ENCODE data around the gene SUPT4H1.

SUPT4H1 gene

GRCh38 chr17:58320570-58321323 lies 31.3 kb downstream of the SUPT4H1 start:
- no peak for DNase-seq (ENCODE audit: low read depth)
- no peak overlapping the region for H3K4me3 ChIP-seq (ENCODE audit: low read depth, low read length)
- TF ChIP-seq CTCF (IDR thresholded peaks at IDR 0.05; ENCODE audit: control insufficient read depth, extremely low read depth, insufficient read depth): no peak

DNA sequence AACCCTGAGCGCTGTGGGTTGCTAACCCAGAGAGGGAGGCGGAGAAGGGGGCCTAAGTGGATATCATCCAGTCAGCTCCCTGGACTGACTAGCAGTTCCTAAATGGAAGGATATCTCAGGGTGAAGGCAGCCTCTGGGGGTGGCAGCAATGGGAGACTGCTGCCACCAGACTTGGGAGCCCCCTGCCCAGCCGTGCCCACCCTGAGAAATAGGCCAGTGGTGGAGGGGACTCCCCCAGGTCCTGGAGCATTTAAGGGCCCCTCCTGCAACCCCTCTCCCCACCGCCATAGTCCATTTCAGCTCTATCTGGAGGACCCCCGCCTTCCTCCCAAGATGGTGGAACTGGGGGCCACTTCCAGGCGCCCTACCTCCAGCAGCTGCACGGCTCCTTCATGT lies 31.8 kb downstream of the SUPT4H1 start:
- no peak overlapping the region for H3K4me3 ChIP-seq (ENCODE audit: low read depth, low read length)
- DNase-seq (ENCODE audit: low read depth): no peak
- no peak for TF ChIP-seq CTCF (IDR thresholded peaks at IDR 0.05; ENCODE audit: control insufficient read depth, extremely low read depth, insufficient read depth)

DNA sequence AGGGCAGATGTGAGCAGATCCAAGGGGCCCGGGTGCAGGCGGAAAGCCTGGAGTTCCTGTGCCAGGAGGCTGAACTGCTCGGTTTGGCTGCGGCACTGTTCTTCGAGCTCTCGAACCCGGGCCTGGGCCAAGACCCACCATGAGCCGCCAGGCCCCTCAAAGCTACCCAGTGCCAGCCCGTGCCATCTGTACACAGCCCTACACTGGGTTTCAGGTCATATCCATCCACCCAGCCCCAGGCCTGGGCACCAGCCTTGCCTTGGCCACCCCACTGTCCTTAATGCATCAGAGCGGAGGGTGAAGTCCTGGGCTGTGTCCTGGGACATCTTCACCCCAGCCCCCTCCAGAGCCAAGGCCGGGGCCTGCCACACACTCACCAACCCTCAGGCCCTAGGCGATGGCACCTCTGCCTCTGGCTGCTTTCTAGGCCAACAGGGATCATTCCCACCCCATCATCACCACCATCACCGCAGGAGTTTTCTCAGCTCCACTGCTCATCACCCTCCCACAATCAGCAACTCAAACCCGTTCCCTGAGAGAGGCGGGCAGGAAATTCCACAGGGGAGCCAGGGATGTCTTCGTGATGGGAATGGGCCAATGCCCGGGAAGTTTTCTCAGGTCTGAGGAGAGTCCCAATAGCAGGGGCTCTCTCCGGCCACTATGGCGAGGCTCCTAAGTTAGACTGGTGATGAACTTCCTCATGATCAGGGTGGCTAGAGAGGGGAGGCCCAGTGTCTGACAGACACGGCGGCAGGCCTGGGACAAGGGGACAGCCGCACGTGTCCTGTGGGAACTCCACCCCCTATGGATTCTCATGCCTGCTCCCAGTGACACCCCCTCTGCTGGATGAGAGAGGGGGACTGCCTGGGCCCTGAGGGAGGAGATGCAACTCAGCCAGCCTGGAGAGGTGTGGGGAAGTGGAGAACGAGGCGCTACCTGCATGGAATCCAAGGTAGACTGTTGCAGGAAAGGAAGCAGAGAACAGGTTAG lies 32.5 kb downstream of the SUPT4H1 start:
- DNase-seq (ENCODE audit: low read depth): no peak
- TF ChIP-seq CTCF (IDR thresholded peaks at IDR 0.05; ENCODE audit: control insufficient read depth, extremely low read depth, insufficient read depth): no peak
- no peak overlapping the region for H3K4me3 ChIP-seq (ENCODE audit: low read depth, low read length)

DNA sequence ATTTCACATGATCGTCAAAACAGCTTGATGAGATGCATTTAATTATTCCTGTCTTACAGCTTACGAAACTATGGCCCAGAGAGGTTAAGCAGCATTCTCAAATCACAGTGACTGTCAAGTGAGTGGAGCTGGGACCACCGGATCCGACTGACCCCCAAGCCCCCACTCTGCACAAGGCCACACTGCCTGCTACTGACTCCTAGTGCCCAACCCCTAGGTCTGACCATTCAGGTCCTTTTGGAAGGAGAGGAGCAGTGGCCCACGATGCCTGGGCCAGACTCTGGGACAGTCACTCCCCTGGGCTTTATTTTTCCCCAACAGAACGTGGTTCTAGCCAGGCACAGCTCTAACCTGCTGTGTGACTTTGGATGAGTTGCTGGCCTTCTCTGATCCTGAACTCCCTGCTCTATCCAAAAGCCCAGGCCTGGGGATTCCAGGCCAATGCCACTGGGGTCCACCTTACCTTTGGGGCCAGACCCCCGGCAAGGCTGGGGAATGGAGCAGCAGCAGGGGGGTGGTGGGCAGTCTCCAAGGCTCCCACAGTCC lies 33.3 kb downstream of the SUPT4H1 start:
- H3K4me3 ChIP-seq (ENCODE audit: low read depth, low read length): no peak overlapping the region
- no peak for TF ChIP-seq CTCF (IDR thresholded peaks at IDR 0.05; ENCODE audit: control insufficient read depth, extremely low read depth, insufficient read depth)
- DNase-seq (ENCODE audit: low read depth): no peak

DNA sequence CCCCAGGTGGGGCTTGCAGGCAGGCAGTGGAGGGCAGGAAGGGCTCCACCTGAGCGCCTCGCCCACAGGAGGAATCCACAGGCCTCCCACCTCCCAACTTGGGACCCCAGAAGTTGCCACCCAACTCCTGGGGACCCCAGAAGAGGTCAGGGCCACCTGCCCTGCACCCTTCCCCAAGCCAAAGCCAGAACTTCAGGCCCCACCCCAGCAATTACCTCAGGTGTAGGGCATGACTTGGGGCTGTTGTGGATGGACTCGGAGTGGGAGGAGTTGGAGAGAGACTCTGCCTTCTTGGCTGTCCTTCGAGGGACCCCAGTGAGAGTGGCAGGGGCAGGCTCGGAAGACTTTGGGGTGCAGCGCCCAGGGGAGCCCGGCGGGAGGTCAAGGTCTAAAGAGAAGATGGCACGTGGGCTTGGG lies 33.9 kb downstream of the SUPT4H1 start:
- no peak for TF ChIP-seq CTCF (IDR thresholded peaks at IDR 0.05; ENCODE audit: control insufficient read depth, extremely low read depth, insufficient read depth)
- no peak for DNase-seq (ENCODE audit: low read depth)
- H3K4me3 ChIP-seq (ENCODE audit: low read depth, low read length): no peak overlapping the region

DNA sequence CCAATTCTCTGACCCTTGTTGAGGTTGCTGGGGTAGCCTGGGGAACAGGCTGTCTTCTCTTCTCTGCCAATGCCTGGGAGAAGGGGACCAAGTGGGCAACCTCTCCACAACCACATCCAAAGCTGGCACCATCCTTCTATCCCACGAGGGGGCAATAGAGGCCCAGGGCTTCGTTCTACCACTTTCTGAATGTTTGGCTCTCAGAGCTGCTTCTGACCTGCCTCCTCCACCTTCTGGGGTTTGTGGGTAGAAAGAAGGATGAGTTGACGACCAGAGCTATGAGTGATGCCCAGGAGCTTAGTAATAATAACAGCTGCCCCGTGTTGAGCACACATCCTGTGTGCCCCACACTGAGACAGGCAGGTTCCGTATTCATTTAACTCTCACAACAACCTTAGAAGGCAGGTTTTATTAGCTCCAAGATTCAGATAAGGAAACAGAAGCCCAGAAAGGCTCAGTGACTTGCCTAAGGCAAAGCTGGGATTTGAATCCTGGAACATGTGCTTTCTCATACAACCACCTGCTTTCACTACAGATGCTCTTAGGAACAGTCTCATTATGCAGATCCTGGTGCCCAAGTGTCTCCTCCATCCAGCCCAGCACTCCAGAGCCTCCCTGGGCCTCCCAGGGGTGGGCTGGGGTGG lies 34.5 kb downstream of the SUPT4H1 start:
- peak; percentile 25 for DNase-seq (ENCODE audit: low read depth)
- no peak overlapping the region for H3K4me3 ChIP-seq (ENCODE audit: low read depth, low read length)
- peak; percentile 73 for TF ChIP-seq CTCF (IDR thresholded peaks at IDR 0.05; ENCODE audit: control insufficient read depth, extremely low read depth, insufficient read depth)

Data from LNCaP clone FGC (cell line).